ENCODE measurements around the gene ZNF653.
"Not testable (repeated sequence)": the region's sequence is repeated elsewhere in the genome, so short reads cannot be mapped to it uniquely, and the experiment has no call there.

The ZNF653 gene

GRCh38 chr19:11458236-11458900, 47.3 kb downstream of the ZNF653 start:
- Mint-ChIP-seq H3K4me3 (no peak overlapping the region), H3K27ac (no peak overlapping the region), H3K36me3 (ENCODE audit: low read depth) (no peaks in the 10 kb centered on the region), H3K4me1 (ENCODE audit: low read depth) (peaks cover 2% of the 10 kb centered on the region), H3K9me3 (no peaks in the 10 kb centered on the region), H3K27me3 (ENCODE audit: low read depth) (no peaks in the 10 kb centered on the region)

- Mint-ChIP-seq H3K27ac (no peak overlapping the region), H3K36me3 (ENCODE audit: low read depth) (no peaks in the 10 kb centered on the region), H3K27me3 (ENCODE audit: low read depth) (no peaks in the 10 kb centered on the region), H3K4me1 (ENCODE audit: low read depth) (no peaks in the 10 kb centered on the region), H3K4me3 (no peak overlapping the region), H3K9me3 (no peaks in the 10 kb centered on the region)
These were observed 47.8 kb downstream of the ZNF653 start for GRCh38 chr19:11457831-11458230.

- Mint-ChIP-seq H3K27me3 (ENCODE audit: low read depth) (no peaks in the 10 kb centered on the region), H3K27ac (no peak overlapping the region), H3K9me3 (no peaks in the 10 kb centered on the region), H3K36me3 (ENCODE audit: low read depth) (no peaks in the 10 kb centered on the region), H3K4me1 (ENCODE audit: low read depth) (no peaks in the 10 kb centered on the region), H3K4me3 (no peak overlapping the region)
These were observed 48.5 kb downstream of the ZNF653 start for GRCh38 chr19:11457115-11457514.

- no peaks in the 10 kb centered on the region for H3K9me3 Mint-ChIP-seq
- H3K4me1 Mint-ChIP-seq (ENCODE audit: low read depth): no peaks in the 10 kb centered on the region
- H3K27ac Mint-ChIP-seq: no peak overlapping the region
These were observed 49.0 kb downstream of the ZNF653 start for GRCh38 chr19:11456659-11457058.

GRCh38 chr19:11455233-11455554, 50.4 kb downstream of the ZNF653 start:
- H3K9me3 Mint-ChIP-seq; H3K36me3 Mint-ChIP-seq (ENCODE audit: low read depth); H3K4me1 Mint-ChIP-seq (ENCODE audit: low read depth); H3K27ac Mint-ChIP-seq; H3K4me3 Mint-ChIP-seq; H3K27me3 Mint-ChIP-seq (ENCODE audit: low read depth): not testable (repeated sequence)

More at GRCh38 chr19:11456659-11457058, 49.0 kb downstream of the ZNF653 start:
- H3K36me3 Mint-ChIP-seq (ENCODE audit: low read depth): no peaks in the 10 kb centered on the region
- H3K4me3 Mint-ChIP-seq: no peak overlapping the region
- H3K27me3 Mint-ChIP-seq (ENCODE audit: low read depth): no peaks in the 10 kb centered on the region

GRCh38 chr19:11453468-11454341, 51.9 kb downstream of the ZNF653 start:
- H3K4me3 Mint-ChIP-seq: no peak overlapping the region
- no peak overlapping the region for H3K27ac Mint-ChIP-seq
- H3K9me3 Mint-ChIP-seq: no peaks in the 10 kb centered on the region
- H3K27me3 Mint-ChIP-seq (ENCODE audit: low read depth): no peaks in the 10 kb centered on the region
- no peaks in the 10 kb centered on the region for H3K36me3 Mint-ChIP-seq (ENCODE audit: low read depth)
- H3K4me1 Mint-ChIP-seq (ENCODE audit: low read depth): no peaks in the 10 kb centered on the region

GRCh38 chr19:11452620-11453310, 52.9 kb downstream of the ZNF653 start:
- no peak overlapping the region for H3K4me3 Mint-ChIP-seq
- no peak overlapping the region for H3K27ac Mint-ChIP-seq
- H3K36me3 Mint-ChIP-seq (ENCODE audit: low read depth): no peaks in the 10 kb centered on the region
- no peaks in the 10 kb centered on the region for H3K9me3 Mint-ChIP-seq
- no peaks in the 10 kb centered on the region for H3K27me3 Mint-ChIP-seq (ENCODE audit: low read depth)
- H3K4me1 Mint-ChIP-seq (ENCODE audit: low read depth): no peaks in the 10 kb centered on the region

- Mint-ChIP-seq H3K27ac (no peak overlapping the region), H3K4me1 (ENCODE audit: low read depth) (no peaks in the 10 kb centered on the region), H3K9me3 (no peaks in the 10 kb centered on the region), H3K4me3 (no peak overlapping the region), H3K36me3 (ENCODE audit: low read depth) (no peaks in the 10 kb centered on the region), H3K27me3 (ENCODE audit: low read depth) (no peaks in the 10 kb centered on the region)
These were observed 53.6 kb downstream of the ZNF653 start for GRCh38 chr19:11451871-11452619.

- Mint-ChIP-seq H3K9me3 (no peaks in the 10 kb centered on the region), H3K36me3 (ENCODE audit: low read depth) (no peaks in the 10 kb centered on the region), H3K4me1 (ENCODE audit: low read depth) (no peaks in the 10 kb centered on the region), H3K4me3 (no peak overlapping the region), H3K27ac (no peak overlapping the region), H3K27me3 (ENCODE audit: low read depth) (no peaks in the 10 kb centered on the region)
These were observed 54.2 kb downstream of the ZNF653 start for GRCh38 chr19:11451327-11451870.

GRCh38 chr19:11450570-11451326, 54.9 kb downstream of the ZNF653 start:
- Mint-ChIP-seq H3K27ac (no peak overlapping the region), H3K36me3 (ENCODE audit: low read depth) (no peaks in the 10 kb centered on the region), H3K9me3 (no peaks in the 10 kb centered on the region), H3K4me1 (ENCODE audit: low read depth) (no peaks in the 10 kb centered on the region), H3K27me3 (ENCODE audit: low read depth) (no peaks in the 10 kb centered on the region), H3K4me3 (no peak overlapping the region)

GRCh38 chr19:11448923-11449554, 56.6 kb downstream of the ZNF653 start:
- Mint-ChIP-seq H3K36me3 (ENCODE audit: low read depth) (peaks cover 1% of the 10 kb centered on the region), H3K4me1 (ENCODE audit: low read depth) (no peaks in the 10 kb centered on the region), H3K27me3 (ENCODE audit: low read depth) (no peaks in the 10 kb centered on the region), H3K4me3 (no peak overlapping the region), H3K9me3 (no peaks in the 10 kb centered on the region), H3K27ac (no peak overlapping the region)

GRCh38 chr19:11448410-11448809, 57.2 kb downstream of the ZNF653 start:
- H3K27ac Mint-ChIP-seq: no peak overlapping the region
- peaks cover 3% of the 10 kb centered on the region for H3K36me3 Mint-ChIP-seq (ENCODE audit: low read depth)
- H3K9me3 Mint-ChIP-seq: no peaks in the 10 kb centered on the region
- H3K4me3 Mint-ChIP-seq: no peak overlapping the region
- H3K27me3 Mint-ChIP-seq (ENCODE audit: low read depth): no peaks in the 10 kb centered on the region
- no peaks in the 10 kb centered on the region for H3K4me1 Mint-ChIP-seq (ENCODE audit: low read depth)
